Astrocyte (in vitro differentiated cells and primary cell): ENCODE data around the gene KASH5. TPM values are rescaled to one million over a fixed set of nuclear protein-coding genes. Genes with fewer than 3 reads are reported as not detected.
A peak's percentile ranks its signal among the peaks of the same experiment; 100 is the strongest.

Source experiments
- DNase-seq: peaks from one replicate; pipeline ENCODE4 v3.0.0-alpha.2; 2010; ENCODE audit warnings: low read depth
- FAIRE-seq: peaks from 2 replicates; lab custom pipeline; 2011; peaks lifted over from hg19 to GRCh38; lab: Jason Lieb, UNC
- H2AFZ ChIP-seq: 2 replicates; pipeline ENCODE4 v1.6.0; 2012; ENCODE audit warnings: low read depth, low read length, inconsistent platforms
- H3K27ac ChIP-seq: 2 replicates; pipeline ENCODE4 v1.5.1; 2011; ENCODE audit warnings: low read depth, low read length, inconsistent platforms
- H3K27me3 ChIP-seq: 2 replicates; pipeline ENCODE4 v1.6.0; 2011; ENCODE audit warnings: low read length, inconsistent platforms; ENCODE audit not compliant: insufficient read depth
- H3K36me3 ChIP-seq: 2 replicates; pipeline ENCODE4 v1.5.1; 2011; ENCODE audit warnings: low read length, inconsistent platforms; ENCODE audit not compliant: insufficient read depth
- H3K4me1 ChIP-seq: 2 replicates; pipeline ENCODE4 v1.5.1; 2011; ENCODE audit warnings: low read length, inconsistent platforms; ENCODE audit not compliant: insufficient read depth
- H3K4me2 ChIP-seq: 2 replicates; pipeline ENCODE4 v1.6.0; 2012; ENCODE audit warnings: low read length, inconsistent platforms
- H3K4me3 ChIP-seq: 2 replicates; pipeline ENCODE4 v1.5.1; 2011; ENCODE audit warnings: low read depth, mild to moderate bottlenecking, low read length, inconsistent platforms; ENCODE audit not compliant: insufficient read depth
- H3K79me2 ChIP-seq: 2 replicates; pipeline ENCODE4 v1.6.0; 2012; ENCODE audit warnings: mild to moderate bottlenecking, low read length, inconsistent platforms; ENCODE audit not compliant: insufficient read depth
- H3K9ac ChIP-seq: 2 replicates; pipeline ENCODE4 v1.6.0; 2012; ENCODE audit warnings: mild to moderate bottlenecking, low read length, inconsistent platforms
- H3K9me3 ChIP-seq: 2 replicates; pipeline ENCODE4 v1.5.1; 2012; ENCODE audit warnings: low read depth, mild to moderate bottlenecking, low read length, inconsistent platforms; ENCODE audit not compliant: insufficient read depth
- H4K20me1 ChIP-seq: 2 replicates; pipeline ENCODE4 v1.6.0; 2012; ENCODE audit warnings: low read length, inconsistent platforms; ENCODE audit not compliant: insufficient read depth
- H3K27ac Mint-ChIP-seq: one replicate; pipeline ENCODE4 v1.8.0; 2021; ENCODE audit warnings: mild to moderate bottlenecking, mixed read lengths; ENCODE audit not compliant: unreplicated experiment
- H3K27me3 Mint-ChIP-seq: one replicate; pipeline ENCODE4 v1.8.0; 2021; ENCODE audit warnings: low read depth, mixed read lengths; ENCODE audit not compliant: unreplicated experiment
- H3K36me3 Mint-ChIP-seq: one replicate; pipeline ENCODE4 v1.8.0; 2021; ENCODE audit warnings: low read depth, mixed read lengths; ENCODE audit not compliant: unreplicated experiment
- H3K4me1 Mint-ChIP-seq: one replicate; pipeline ENCODE4 v1.8.0; 2021; ENCODE audit warnings: low read depth, mixed read lengths; ENCODE audit not compliant: unreplicated experiment
- H3K4me3 Mint-ChIP-seq: one replicate; pipeline ENCODE4 v1.8.0; 2021; ENCODE audit warnings: mild to moderate bottlenecking, moderate library complexity, mixed read lengths; ENCODE audit not compliant: unreplicated experiment
- H3K9me3 Mint-ChIP-seq: one replicate; pipeline ENCODE4 v1.8.0; 2021; ENCODE audit warnings: mild to moderate bottlenecking, mixed read lengths; ENCODE audit not compliant: unreplicated experiment
- CTCF ChIP-seq: IDR thresholded peaks from 2 replicates; pipeline ENCODE4 v1.5.1; 2011; ENCODE audit warnings: low read depth, mild to moderate bottlenecking, inconsistent platforms, low read length, moderate library complexity; ENCODE audit not compliant: insufficient read depth
- EZH2 ChIP-seq: IDR thresholded peaks from 2 replicates; pipeline ENCODE4 v1.6.1; 2012; ENCODE audit warnings: mild to moderate bottlenecking, low read length, inconsistent platforms; ENCODE audit not compliant: insufficient read depth
- total RNA-seq: library from RNA; stranded (reverse); gene quantifications from 2 replicates; pipeline ENCODE4 v1.2.1, GENCODE V29; 2021

KASH5 gene
- total RNA-seq, 1 donor from 2014 or later: not detected

GRCh38 chr19:49440439-49441209 lies 52.6 kb downstream of the KASH5 start:
- H3K27me3 ChIP-seq: peaks cover 62% of the 10 kb centered on the region
- DNase-seq (no peak), FAIRE-seq (no peak)
- H3K4me3 Mint-ChIP-seq: peak overlapping the region; percentile 73
- peak overlapping the region; percentile 14 for H3K27ac Mint-ChIP-seq
- peaks cover 62% of the 10 kb centered on the region for H3K27me3 Mint-ChIP-seq
- H3K9me3 ChIP-seq: peaks cover 2% of the 10 kb centered on the region
- H3K4me2 ChIP-seq: peak overlapping the region; percentile 32
- peaks cover 7% of the 10 kb centered on the region for H3K9me3 Mint-ChIP-seq
- H3K79me2 ChIP-seq: no peaks in the 10 kb centered on the region
- no peak overlapping the region for H3K9ac ChIP-seq
- H3K4me1 ChIP-seq: peaks cover 3% of the 10 kb centered on the region
- H3K36me3 Mint-ChIP-seq: no peaks in the 10 kb centered on the region
- H3K4me1 Mint-ChIP-seq: no peaks in the 10 kb centered on the region
- no peak overlapping the region for H2AFZ ChIP-seq
- H3K4me3 ChIP-seq: no peak overlapping the region
- no peaks in the 10 kb centered on the region for H4K20me1 ChIP-seq
- no peak overlapping the region for H3K27ac ChIP-seq
- TF ChIP-seq EZH2: no peak
- no peak for TF ChIP-seq CTCF
- no peaks in the 10 kb centered on the region for H3K36me3 ChIP-seq

- H2AFZ ChIP-seq: no peak within 1 kb of the TSS
- no peaks in the 10 kb centered on the region for H3K36me3 ChIP-seq
- H3K9me3 Mint-ChIP-seq: peaks cover 4% of the 10 kb centered on the region
- peak within 1 kb of the TSS; percentile 94 for H3K4me2 ChIP-seq
- H3K9ac ChIP-seq: no peak within 1 kb of the TSS
- peaks cover 3% of the 10 kb centered on the region for H3K4me1 ChIP-seq
- H3K4me1 Mint-ChIP-seq: no peaks in the 10 kb centered on the region
- DNase-seq: no peak
- no peaks in the 10 kb centered on the region for H3K9me3 ChIP-seq
- peak within 1 kb of the TSS; percentile 80 for H3K4me3 Mint-ChIP-seq
- peaks cover under 1% of the 10 kb centered on the region for H3K36me3 Mint-ChIP-seq
- FAIRE-seq: no peak
- H3K27ac Mint-ChIP-seq: peak within 1 kb of the TSS; percentile 14
- no peak within 1 kb of the TSS for H3K27ac ChIP-seq
- peaks cover 55% of the 10 kb centered on the region for H3K27me3 Mint-ChIP-seq
- H3K4me3 ChIP-seq: peak within 1 kb of the TSS; percentile 10
- H4K20me1 ChIP-seq: no peaks in the 10 kb centered on the region
- TF ChIP-seq EZH2: peak; percentile 85
- no peak for TF ChIP-seq CTCF
- peaks cover 54% of the 10 kb centered on the region for H3K27me3 ChIP-seq
- H3K79me2 ChIP-seq: no peaks in the 10 kb centered on the region
Observed at GRCh38 chr19:49441210-49441959, 53.3 kb downstream of the KASH5 start, which contains the start of gene SLC17A7. SLC17A7 (minus strand) TSS chr19:49441527; CDS start chr19:49441379, 148 bp downstream.
